ENCODE data around the gene BCAR3.
"Not testable (repeated sequence)": the region's sequence is repeated elsewhere in the genome, so short reads cannot be mapped to it uniquely, and the experiment has no call there.

BCAR3 gene

DNA sequence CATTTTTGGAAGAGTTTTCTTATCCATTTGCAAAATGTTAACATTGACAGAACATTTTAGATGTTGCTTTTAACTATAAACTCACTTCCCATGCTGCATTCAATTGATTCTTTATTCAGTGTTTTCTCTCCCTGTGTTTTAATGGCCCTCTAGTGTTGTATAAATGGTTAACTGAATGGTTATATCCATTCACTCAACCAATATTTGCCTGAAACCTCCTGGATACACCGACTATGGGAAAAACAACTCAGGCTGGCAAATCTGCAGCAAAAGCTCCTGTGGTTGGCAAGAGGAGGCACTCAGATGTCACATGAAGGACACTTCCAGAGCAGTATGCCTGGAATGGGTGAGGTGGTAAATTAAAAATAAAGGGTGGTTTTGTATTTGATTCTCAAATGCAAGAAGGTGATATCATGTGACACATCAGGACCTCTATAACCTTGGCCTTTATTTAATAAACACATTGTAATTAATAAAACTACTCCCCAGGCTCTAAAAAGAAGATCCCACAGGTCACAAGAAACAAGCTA is 107.6 kb downstream of the BCAR3 start:
- Histone ChIP-seq H3K4me1 (ENCODE audit: control insufficient read depth, insufficient read depth, low read length) (peaks cover 7% of the 10 kb centered on the region), H3K9ac (ENCODE audit: low read depth, low read length) (no peak overlapping the region), H3K27me3 (ENCODE audit: control insufficient read depth, insufficient read depth, low read length) (no peaks in the 10 kb centered on the region), H3K9me3 (ENCODE audit: control insufficient read depth, insufficient read depth, low read length) (no peaks in the 10 kb centered on the region), H3K4me3 (ENCODE audit: low read depth, low read length) (no peak overlapping the region), H3K36me3 (ENCODE audit: control insufficient read depth, insufficient read depth, low read length) (peaks cover 15% of the 10 kb centered on the region)

DNA sequence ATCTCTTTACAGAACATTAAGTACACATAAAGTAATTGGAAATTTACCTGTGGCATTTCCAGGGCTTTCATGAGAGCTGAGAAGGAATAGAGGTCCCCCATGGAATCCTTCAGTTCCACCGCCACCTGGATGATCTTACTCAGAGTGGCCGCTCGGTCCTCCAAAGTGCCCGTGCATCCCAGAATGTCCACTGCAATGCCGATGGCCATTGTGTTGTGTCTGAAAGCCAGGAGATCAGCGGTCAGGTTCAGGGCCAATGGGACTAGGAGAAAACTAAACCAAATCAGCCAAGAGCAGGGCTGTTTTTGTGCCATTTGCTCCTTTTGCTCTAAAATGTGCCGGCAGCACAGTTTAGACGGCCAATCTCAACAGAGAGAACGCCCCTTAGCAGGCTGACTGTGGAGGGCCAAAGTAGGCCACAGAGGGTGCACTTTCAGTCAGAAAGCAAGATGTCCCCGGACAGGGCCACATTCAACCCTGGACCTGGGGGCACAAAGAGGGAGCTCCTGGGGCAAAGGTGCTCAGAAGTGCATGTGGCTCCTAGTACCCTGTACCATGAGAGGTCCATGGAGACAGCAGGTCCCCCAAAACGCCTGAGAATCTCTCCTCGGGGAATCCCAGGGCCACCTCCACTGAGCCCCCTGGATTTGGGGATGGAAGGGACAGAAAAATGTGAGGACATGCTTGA is 109.9 kb downstream of the BCAR3 start:
- Histone ChIP-seq H3K36me3 (ENCODE audit: control insufficient read depth, insufficient read depth, low read length) (peaks cover 18% of the 10 kb centered on the region), H3K9me3 (ENCODE audit: control insufficient read depth, insufficient read depth, low read length) (no peaks in the 10 kb centered on the region), H3K9ac (ENCODE audit: low read depth, low read length) (no peak overlapping the region), H3K4me3 (ENCODE audit: low read depth, low read length) (no peak overlapping the region), H3K27me3 (ENCODE audit: control insufficient read depth, insufficient read depth, low read length) (no peaks in the 10 kb centered on the region), H3K4me1 (ENCODE audit: control insufficient read depth, insufficient read depth, low read length) (peaks cover 7% of the 10 kb centered on the region)

DNA sequence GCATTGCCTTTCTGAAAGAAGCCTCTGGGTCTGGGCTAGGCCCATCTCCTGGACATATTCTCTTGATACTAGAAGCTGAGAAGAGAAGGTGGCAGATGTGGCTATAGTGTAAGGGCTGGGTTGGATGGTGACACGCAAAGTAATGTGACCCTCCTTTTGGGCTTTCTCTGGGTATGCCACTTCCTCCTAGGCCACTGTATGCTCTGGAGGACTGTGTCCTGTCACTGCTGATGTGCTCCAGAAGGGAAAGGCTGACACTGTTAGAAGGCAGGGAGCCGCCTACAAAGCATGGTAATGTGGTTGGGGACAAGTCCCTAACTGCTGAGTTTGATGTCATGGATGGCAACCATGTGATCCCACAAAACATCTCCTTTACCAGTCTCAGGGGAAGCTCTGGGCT is 112.1 kb downstream of the BCAR3 start:
- Histone ChIP-seq H3K9ac (ENCODE audit: low read depth, low read length) (no peak overlapping the region), H3K9me3 (ENCODE audit: control insufficient read depth, insufficient read depth, low read length) (no peaks in the 10 kb centered on the region), H3K4me3 (ENCODE audit: low read depth, low read length) (no peak overlapping the region), H3K27me3 (ENCODE audit: control insufficient read depth, insufficient read depth, low read length) (no peaks in the 10 kb centered on the region), H3K4me1 (ENCODE audit: control insufficient read depth, insufficient read depth, low read length) (peaks cover 7% of the 10 kb centered on the region), H3K36me3 (ENCODE audit: control insufficient read depth, insufficient read depth, low read length) (peaks cover 12% of the 10 kb centered on the region)

DNA sequence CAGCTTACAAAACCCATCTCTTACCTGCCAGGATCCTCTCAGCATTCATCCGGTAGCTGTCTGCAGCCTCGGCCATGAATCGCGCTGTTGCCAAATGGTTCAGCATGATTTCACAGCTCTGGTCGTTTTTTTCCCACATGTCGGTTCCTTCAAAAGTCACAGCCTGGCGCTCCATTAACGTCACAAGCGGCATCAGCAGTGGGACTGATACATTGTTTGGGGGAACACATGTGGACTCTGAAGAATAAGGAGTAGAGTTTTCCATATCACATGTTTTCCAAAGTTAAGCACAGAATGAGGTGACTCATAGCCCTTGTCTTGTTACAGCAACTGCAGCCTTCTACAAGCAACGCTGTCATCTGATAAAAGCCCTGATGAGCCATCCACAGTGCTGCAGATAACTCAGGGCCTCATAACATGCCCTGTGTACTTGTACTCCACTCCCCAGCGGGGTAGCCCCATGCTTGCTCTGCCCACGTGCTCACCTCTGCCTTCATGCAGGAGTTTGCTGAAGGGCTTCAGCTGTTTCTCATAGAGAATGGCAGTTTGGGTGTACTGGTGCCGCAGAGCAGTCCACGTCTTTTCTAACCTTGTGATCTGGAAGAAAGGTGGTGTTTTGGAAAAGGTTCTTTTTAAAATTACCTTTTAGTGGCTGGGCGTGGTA is 114.2 kb downstream of the BCAR3 start:
- Histone ChIP-seq H3K4me3 (ENCODE audit: low read depth, low read length) (no peak overlapping the region), H3K27me3 (ENCODE audit: control insufficient read depth, insufficient read depth, low read length) (no peaks in the 10 kb centered on the region), H3K4me1 (ENCODE audit: control insufficient read depth, insufficient read depth, low read length) (peaks cover 3% of the 10 kb centered on the region), H3K36me3 (ENCODE audit: control insufficient read depth, insufficient read depth, low read length) (peaks cover 12% of the 10 kb centered on the region), H3K9ac (ENCODE audit: low read depth, low read length) (no peak overlapping the region), H3K9me3 (ENCODE audit: control insufficient read depth, insufficient read depth, low read length) (no peaks in the 10 kb centered on the region)

DNA sequence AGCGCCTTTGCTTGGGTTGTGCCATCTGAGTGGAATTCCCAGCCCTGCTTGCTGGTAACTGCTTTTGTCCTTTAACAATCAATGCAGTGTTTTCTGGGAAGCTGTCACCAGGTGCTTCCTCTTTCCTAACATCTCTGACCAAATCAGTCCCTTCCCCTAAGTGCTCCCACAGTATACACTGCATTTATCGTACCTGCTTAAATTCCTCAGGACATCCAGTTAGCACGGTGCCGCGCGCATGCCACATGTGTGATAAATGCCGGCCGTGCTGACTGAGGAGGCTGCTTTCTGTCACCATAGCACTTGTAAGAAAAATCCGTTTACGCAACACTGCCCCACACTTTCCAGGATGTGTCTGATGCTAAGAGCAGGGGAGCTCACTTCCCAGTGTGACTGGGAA is 115.4 kb downstream of the BCAR3 start:
- H3K4me1 ChIP-seq (ENCODE audit: control insufficient read depth, insufficient read depth, low read length) = no peaks in the 10 kb centered on the region
- H3K9ac ChIP-seq (ENCODE audit: low read depth, low read length) = no peak overlapping the region
- no peaks in the 10 kb centered on the region for H3K9me3 ChIP-seq (ENCODE audit: control insufficient read depth, insufficient read depth, low read length)
- H3K4me3 ChIP-seq (ENCODE audit: low read depth, low read length) = no peak overlapping the region
- peaks cover 7% of the 10 kb centered on the region for H3K36me3 ChIP-seq (ENCODE audit: control insufficient read depth, insufficient read depth, low read length)
- H3K27me3 ChIP-seq (ENCODE audit: control insufficient read depth, insufficient read depth, low read length) = no peaks in the 10 kb centered on the region

DNA sequence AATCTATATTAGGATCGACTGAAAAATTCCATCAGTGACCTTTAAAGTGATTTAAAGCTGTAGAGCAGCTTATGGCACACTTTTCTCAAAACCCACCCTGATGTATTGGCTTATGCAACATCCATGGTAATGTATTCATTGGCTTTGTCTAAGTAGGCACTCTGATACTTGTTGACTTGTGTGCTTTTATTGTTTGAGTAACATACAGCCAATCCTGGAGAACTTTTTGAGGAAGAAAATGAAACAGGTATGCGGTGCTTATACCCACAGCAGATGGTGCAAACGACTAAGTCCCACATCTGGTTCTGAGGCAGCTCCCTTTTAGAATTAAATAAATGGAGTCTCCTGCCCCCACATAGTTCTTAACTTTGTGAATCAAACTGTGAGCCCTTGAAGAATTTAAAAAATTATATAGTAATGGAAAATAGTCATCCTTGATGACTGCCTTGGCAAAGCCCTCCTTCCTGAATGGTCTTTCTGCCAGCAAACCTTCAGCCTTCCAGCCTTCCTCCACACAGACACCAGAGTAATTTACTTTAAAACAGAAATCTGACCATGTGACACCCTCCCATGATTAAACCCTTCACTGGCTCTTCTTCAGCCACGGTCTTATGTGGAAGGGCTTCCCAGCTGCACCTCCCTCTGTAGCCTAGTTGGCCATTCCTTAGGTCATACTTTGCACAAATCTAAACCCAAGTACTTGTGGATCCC is 116.0 kb downstream of the BCAR3 start:
- H3K4me3 ChIP-seq (ENCODE audit: low read depth, low read length) = no peak overlapping the region
- peaks cover 7% of the 10 kb centered on the region for H3K36me3 ChIP-seq (ENCODE audit: control insufficient read depth, insufficient read depth, low read length)
- H3K9ac ChIP-seq (ENCODE audit: low read depth, low read length) = no peak overlapping the region
- no peaks in the 10 kb centered on the region for H3K4me1 ChIP-seq (ENCODE audit: control insufficient read depth, insufficient read depth, low read length)
- H3K9me3 ChIP-seq (ENCODE audit: control insufficient read depth, insufficient read depth, low read length) = no peaks in the 10 kb centered on the region
- no peaks in the 10 kb centered on the region for H3K27me3 ChIP-seq (ENCODE audit: control insufficient read depth, insufficient read depth, low read length)

DNA sequence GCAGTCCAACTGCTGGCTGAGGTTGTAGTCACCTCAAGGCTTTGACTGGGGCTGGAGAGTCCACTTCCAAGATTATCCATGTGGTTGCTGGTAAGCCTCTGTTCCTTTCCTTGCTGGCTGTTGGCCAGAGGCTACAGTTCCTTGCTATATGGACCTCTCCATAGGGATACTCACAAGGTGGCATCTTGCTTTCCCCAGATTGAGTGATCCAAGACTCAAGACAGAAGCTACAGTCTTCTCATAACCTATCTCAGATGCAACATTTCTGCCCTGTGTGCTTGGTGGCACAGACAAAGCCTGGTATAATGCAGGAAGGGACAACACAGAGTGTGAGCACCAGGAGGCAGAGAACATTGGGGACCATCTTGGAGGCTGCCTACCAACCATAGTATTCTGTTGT is 121.9 kb downstream of the BCAR3 start:
- no peak overlapping the region for H3K4me3 ChIP-seq (ENCODE audit: low read depth, low read length)
- no peak overlapping the region for H3K9ac ChIP-seq (ENCODE audit: low read depth, low read length)
- H3K4me1 ChIP-seq (ENCODE audit: control insufficient read depth, insufficient read depth, low read length) = no peaks in the 10 kb centered on the region
- no peaks in the 10 kb centered on the region for H3K27me3 ChIP-seq (ENCODE audit: control insufficient read depth, insufficient read depth, low read length)
- no peaks in the 10 kb centered on the region for H3K9me3 ChIP-seq (ENCODE audit: control insufficient read depth, insufficient read depth, low read length)
- H3K36me3 ChIP-seq (ENCODE audit: control insufficient read depth, insufficient read depth, low read length) = no peaks in the 10 kb centered on the region

DNA sequence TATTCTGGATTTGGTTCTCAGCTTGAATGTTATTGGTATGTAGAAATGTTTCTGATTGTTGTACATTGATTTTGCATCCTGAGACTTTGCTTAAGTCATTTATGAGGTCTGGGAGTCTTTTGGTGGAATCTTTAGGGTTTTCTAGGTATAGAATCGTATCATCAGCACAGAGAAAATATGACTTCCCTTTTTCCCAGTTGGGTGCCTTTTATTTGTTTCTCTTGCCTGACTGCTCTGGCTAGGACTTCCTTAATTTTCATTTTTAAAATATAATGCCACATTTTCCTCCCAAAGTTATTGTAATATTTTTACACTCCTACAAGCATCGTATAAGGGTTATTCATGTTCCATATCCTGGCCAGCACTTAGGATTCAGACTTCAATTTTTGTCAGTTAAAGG is 122.6 kb downstream of the BCAR3 start:
- Histone ChIP-seq H3K9ac (ENCODE audit: low read depth, low read length) (no peak overlapping the region), H3K36me3 (ENCODE audit: control insufficient read depth, insufficient read depth, low read length) (no peaks in the 10 kb centered on the region), H3K9me3 (ENCODE audit: control insufficient read depth, insufficient read depth, low read length) (no peaks in the 10 kb centered on the region)

DNA sequence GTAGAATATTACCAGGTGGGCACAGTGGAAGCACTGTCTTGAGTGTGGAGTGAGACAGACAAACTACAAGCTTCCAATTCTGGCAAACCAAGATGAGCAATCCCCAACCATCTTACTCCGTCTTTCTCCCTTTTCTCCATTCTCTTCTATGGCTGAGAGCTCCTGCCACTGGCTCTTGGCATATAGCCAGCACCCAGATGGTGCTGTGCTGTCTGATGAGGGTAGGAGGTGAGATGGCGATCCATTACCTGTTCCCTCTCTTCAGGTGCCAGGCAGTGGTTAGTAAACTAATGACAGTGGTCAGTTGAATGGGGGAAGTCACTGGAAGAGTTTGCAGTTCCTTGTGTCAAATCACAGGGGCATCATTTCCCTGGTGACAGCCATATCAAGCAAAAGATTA is 125.3 kb downstream of the BCAR3 start:
- H3K4me1 ChIP-seq (ENCODE audit: control insufficient read depth, insufficient read depth, low read length) = peaks cover 14% of the 10 kb centered on the region
- no peak overlapping the region for H3K9ac ChIP-seq (ENCODE audit: low read depth, low read length)
- no peaks in the 10 kb centered on the region for H3K27me3 ChIP-seq (ENCODE audit: control insufficient read depth, insufficient read depth, low read length)
- no peak overlapping the region for H3K4me3 ChIP-seq (ENCODE audit: low read depth, low read length)
- H3K9me3 ChIP-seq (ENCODE audit: control insufficient read depth, insufficient read depth, low read length) = no peaks in the 10 kb centered on the region
- H3K36me3 ChIP-seq (ENCODE audit: control insufficient read depth, insufficient read depth, low read length) = no peaks in the 10 kb centered on the region

More for the DNA sequence above, 122.6 kb downstream of the BCAR3 start:
- Histone ChIP-seq H3K27me3 (ENCODE audit: control insufficient read depth, insufficient read depth, low read length) (no peaks in the 10 kb centered on the region), H3K4me1 (ENCODE audit: control insufficient read depth, insufficient read depth, low read length) (no peaks in the 10 kb centered on the region), H3K4me3 (ENCODE audit: low read depth, low read length) (no peak overlapping the region)

DNA sequence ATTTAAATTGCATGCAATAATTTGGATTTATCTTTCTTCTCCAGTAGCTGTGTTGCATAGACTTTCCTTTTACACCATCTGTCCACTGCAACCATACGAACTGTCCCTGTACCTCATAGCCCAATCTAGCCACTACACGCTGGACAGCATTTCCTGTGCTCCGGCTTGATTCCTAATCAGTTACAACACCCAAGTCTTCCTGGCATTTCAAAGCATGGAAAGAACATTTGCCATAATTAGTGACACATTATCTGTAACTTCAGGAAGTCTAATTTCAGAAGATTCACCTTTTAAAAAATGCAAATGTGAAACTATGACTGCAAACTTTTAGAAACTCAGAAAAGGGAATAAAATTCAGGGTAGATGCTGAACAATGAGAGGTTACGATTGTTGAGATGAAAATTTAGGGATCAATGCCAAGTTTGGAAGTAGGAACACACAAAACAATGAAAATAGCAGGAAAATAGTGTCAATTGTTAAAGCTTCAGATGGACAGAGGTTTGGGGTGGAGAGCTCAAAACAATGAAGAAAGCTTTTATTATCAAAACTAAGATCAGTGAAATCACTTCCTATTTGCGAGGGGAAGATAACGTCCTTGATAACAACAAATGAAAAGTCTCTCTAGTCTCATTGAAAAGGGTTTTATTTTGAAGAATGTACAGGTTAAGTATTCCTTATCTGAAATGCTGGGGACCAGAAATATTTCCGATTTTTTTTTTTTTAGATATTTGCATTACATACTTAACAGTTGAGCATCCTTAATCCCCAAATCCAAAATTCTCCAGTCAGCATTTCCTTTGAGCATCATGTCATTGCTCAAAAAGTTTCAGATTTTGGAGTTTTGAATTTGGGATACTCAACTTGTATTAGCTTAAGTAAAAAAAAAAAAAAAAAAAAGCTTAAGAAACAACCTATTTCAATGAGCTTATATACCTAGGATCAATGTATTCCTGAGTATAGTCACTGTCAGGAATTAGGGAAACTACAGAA is 126.5 kb downstream of the BCAR3 start:
- Histone ChIP-seq H3K27me3 (ENCODE audit: control insufficient read depth, insufficient read depth, low read length) (no peaks in the 10 kb centered on the region), H3K4me1 (ENCODE audit: control insufficient read depth, insufficient read depth, low read length) (peaks cover 14% of the 10 kb centered on the region), H3K9ac (ENCODE audit: low read depth, low read length) (no peak overlapping the region), H3K9me3 (ENCODE audit: control insufficient read depth, insufficient read depth, low read length) (no peaks in the 10 kb centered on the region), H3K36me3 (ENCODE audit: control insufficient read depth, insufficient read depth, low read length) (peaks cover 2% of the 10 kb centered on the region), H3K4me3 (ENCODE audit: low read depth, low read length) (no peak overlapping the region)

DNA sequence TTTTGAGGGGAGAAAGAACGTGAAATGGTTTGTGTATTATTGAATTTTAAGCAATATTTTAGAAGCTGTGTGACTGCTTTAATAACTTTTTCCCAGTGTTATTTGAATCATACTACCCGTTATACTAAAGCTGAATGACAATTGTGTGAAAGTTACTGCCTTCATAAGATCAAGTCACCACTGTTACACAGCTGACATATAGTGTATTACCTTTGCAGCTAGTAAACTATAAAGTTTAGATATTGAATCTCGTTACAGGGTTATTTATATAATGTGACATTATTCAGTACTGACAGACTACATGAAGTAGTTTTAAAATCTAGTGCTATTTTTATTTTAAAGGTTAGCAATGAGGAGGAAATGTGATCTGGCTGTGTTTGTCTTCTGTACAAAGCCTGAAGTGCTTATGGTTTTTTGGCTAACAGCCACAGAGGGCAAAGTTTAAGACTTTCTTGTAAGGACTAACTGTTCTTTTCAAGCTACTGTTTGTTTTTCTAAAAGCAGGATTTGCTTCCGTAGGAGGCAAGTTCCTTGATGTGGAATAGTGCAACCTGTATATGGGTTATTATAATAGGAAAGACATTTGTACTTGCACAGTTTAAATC is 127.6 kb downstream of the BCAR3 start:
- H3K9me3 ChIP-seq (ENCODE audit: control insufficient read depth, insufficient read depth, low read length); H3K27me3 ChIP-seq (ENCODE audit: control insufficient read depth, insufficient read depth, low read length); H3K4me3 ChIP-seq (ENCODE audit: low read depth, low read length); H3K36me3 ChIP-seq (ENCODE audit: control insufficient read depth, insufficient read depth, low read length); H3K9ac ChIP-seq (ENCODE audit: low read depth, low read length): not testable (repeated sequence)
- H3K4me1 ChIP-seq (ENCODE audit: control insufficient read depth, insufficient read depth, low read length) = peaks cover 14% of the 10 kb centered on the region

Data from iPS-15b (cell line).